Motor neuron (in vitro differentiated cells): Measurements from ENCODE around the gene NAALADL2. TPM values are rescaled to one million over a fixed set of nuclear protein-coding genes. Genes with fewer than 3 reads are reported as not detected.

Experiments used
- ATAC-seq, 8 experiments: fragments of 200-7000 bp; cut with Tn5 transposase; replicated peaks in 6 of 8; 2 replicates each; pipeline ENCODE4 v1.8.0; 2021; ENCODE audit warnings: mild to moderate bottlenecking in 8 of 8, moderate library complexity in 8 of 8
- H3K27ac ChIP-seq, 2 donors: fragments of 250-450 bp; sonication (Bioruptor Pico); 2 replicates each; pipeline ENCODE4 v1.9.0; 2021; ENCODE audit warnings: antibody characterized with exemption in 2 of 2, mild to moderate bottlenecking in 2 of 2, moderate library complexity in 1 of 2
- H3K4me1 ChIP-seq, 2 donors: fragments of 250-450 bp; sonication (Bioruptor Pico); replicated peaks in 1 of 2; 2 replicates each; pipeline ENCODE4 v1.6.1; 2021; ENCODE audit warnings: antibody characterized with exemption in 2 of 2, mild to moderate bottlenecking in 2 of 2, moderate library complexity in 1 of 2
- H3K4me3 ChIP-seq, 5 donors: fragments of 250-450 bp; sonication (Bioruptor Pico); 2 replicates each; pipeline ENCODE4 v1.9.0; 2021; ENCODE audit warnings: antibody characterized with exemption in 5 of 5, mild to moderate bottlenecking in 5 of 5, moderate library complexity in 4 of 5
- WGBS, 10 experiments: fragments of 450-650 bp; shearing (Covaris generic); methylation state at CpG; one replicate each; pipeline ENCODE4 v1.0.0; 2022; 5-methylcytosine and 5-hydroxymethylcytosine counted together
- in situ Hi-C, 9 experiments: fragments of 400-800 bp; cut with MboI; loops; one replicate each; pipeline ENCODE4 v1.15.0; 2021; ENCODE audit warnings: low sequenced_read_pairs in 9 of 9, low pct_unique_long_range_greater_than_20kb in 2 of 9; ENCODE audit not compliant: unreplicated experiment in 9 of 9
- total RNA-seq, 8 experiments: library from RNA; unstranded; fragments of 300-600 nt; gene quantifications; 2 replicates each; pipeline versions ENCODE4 v1.2.3 to v1.2.4, GENCODE V29; 2022

NAALADL2 gene
- total RNA-seq, 8 experiments from 2014 or later = 1.1 to 5.4 (median 2.0) TPM

DNA sequence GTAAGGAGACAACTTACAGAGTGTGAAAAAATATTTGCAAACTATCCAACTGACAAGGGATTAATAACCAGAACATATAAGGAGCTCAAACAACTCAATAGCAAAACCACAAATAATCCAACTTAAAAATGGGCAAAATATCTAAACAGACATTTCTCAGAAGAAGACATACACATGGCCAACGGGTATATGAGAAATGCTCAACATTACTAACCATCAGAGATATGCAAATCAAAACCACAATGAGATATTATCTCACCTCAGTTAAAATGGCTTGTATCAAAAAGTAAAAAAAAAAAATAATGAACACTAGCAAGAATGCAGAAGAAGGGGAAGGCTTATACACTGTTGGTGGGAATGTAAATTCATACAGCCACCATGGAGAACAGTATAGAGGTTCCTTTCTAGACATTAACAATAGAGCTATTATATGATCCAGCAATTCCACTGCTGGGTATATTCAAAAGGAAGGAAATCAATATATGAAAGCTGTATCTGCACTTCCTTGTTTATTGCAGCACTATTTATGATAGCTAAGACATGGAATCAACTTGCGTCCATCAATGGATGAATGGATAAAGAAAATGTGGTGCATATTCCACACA lies 998.6 kb downstream of the NAALADL2 start:
- in situ Hi-C loops = no loop called here
- no peak overlapping the region for H3K4me3 ChIP-seq
- ATAC-seq = no peak
- H3K27ac ChIP-seq = no peak overlapping the region
- no peaks in the 10 kb centered on the region for H3K4me1 ChIP-seq
- WGBS, 10 experiments = 48 to 100% (median 92%) methylated on average over 1 to 2 of the region's 2 CpGs
